ENCODE results near the gene CDH13. TPM values are rescaled to one million over a fixed set of nuclear protein-coding genes. Genes with fewer than 3 reads are reported as not detected.

The CDH13 gene
- total and polyA plus RNA-seq, 2 of the 8 experiments (the other 6 are each of a cell fraction or from before 2014, with no cell fraction given): 2.3 to 2.4 TPM

DNA sequence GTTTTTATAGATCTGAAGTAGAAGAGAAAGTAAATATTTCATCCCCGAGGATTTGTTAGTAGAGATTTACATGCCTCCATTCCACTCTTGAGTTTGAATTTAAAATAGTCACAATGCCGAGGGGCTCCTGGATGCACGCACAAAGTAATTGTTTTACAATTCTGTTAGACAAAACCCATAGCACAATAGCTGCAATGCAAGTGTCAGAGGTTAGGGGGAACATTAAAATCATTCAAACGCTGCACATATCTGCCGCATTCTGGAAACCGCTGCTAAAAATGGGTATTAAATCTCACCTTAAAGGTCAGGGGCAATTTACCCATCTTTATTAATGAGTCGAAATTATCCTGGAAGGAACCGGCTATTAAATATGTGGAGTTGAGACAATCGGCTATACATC, 652.5 kb downstream of the CDH13 start (continued):
- TF ChIP-seq CHD7 (IDR thresholded peaks at IDR 0.05; ENCODE audit: insufficient replicate concordance, low read length) (no peak), KDM5A (IDR thresholded peaks at IDR 0.05; ENCODE audit: low read length) (no peak), TAF7 (optimal IDR thresholded peaks at IDR 0.05; ENCODE audit: borderline replicate concordance, low read depth, low read length) (no peak), SP2 (IDR thresholded peaks at IDR 0.05; ENCODE audit: low read length) (no peak), EP300 (IDR thresholded peaks at IDR 0.05; ENCODE audit: borderline replicate concordance in 1 of 2, low read depth in 2 of 2, low read length in 2 of 2) (no peak)
